NCI-H2227 treated with DMSO at 0.1 percent for 48 hours (cell line): ENCODE results near the gene SST.

Source experiments
- DNase-seq: peaks from one replicate; lab custom pipeline; 2025; lab: John Stamatoyannopoulos, UW

The SST gene

DNA sequence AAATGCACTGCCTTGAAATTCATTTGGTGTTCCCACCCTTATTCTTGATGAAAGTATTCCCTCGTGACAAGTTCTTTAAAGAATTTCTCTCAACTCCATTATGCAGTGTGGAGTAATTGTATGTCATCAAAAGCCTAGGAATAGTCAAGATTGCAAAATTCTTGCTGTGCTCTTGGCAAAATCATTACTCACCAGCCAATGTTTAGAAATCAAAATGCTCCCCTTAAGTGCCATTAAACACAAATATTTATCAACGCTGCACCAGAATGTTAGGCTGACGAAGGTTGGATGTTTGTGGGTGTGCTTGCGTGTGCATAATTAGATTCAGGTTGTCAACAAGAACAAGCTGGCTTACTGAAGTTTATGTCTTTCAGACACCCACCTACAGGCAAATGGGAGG is 40.5 kb downstream of the SST start:
- DNase-seq = no peak

DNA sequence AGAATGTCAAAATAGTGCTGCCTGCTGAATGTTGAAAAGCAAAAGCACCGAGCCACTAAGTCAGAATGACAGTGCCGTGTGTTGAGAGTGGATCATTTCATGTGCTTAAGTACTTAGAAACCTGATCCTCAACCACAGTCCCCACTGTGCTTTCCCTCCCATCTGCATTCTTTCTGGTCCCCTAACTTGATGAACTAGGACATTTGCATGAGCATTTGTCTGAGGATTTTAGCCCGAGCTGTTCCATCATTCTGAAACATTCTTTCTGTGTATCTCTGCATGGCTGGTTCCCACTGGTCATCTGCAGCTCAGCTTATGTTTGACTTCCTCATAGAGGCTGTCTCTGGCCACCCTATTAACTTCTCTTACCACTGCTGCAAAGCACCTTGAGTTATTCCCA is 42.0 kb downstream of the SST start:
- no peak for DNase-seq

DNA sequence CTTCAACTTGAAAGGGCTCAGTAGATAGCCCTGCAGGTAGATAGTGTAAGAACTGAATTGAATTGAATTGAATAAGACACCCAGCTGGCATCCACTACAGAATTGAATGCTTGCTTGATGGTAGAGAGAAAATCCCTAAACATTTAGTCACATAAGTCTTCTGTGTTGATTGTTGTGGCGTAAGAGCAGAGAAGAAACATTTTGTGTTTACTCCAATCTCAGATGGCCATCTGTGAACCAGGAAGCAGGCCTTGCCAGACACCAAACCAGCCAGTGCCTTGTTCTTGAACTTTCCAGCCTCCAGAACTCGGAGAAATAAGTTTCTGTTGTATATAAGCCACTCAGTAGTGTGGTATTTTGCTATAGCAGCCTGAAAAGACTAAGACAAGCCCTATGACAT is 43.6 kb downstream of the SST start:
- DNase-seq = no peak

DNA sequence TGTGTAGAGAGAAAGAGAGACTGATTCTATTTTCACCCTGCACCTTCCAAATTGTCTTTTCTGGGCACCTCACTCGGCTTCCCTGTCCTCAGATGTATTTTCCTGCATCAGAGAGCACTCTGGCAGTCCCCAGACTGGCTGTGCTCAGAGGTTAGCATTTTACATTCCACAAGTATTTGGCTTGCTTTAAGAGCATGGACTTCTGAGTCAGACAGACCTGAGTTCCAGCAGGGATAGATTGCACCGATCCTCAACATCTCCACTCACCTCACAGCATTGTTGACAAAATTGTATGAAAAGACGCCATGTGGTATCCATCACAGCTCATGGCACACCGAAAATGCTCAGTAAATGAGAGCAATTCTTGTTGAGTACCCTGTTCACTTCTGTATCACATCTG is 45.6 kb downstream of the SST start:
- DNase-seq = no peak

DNA sequence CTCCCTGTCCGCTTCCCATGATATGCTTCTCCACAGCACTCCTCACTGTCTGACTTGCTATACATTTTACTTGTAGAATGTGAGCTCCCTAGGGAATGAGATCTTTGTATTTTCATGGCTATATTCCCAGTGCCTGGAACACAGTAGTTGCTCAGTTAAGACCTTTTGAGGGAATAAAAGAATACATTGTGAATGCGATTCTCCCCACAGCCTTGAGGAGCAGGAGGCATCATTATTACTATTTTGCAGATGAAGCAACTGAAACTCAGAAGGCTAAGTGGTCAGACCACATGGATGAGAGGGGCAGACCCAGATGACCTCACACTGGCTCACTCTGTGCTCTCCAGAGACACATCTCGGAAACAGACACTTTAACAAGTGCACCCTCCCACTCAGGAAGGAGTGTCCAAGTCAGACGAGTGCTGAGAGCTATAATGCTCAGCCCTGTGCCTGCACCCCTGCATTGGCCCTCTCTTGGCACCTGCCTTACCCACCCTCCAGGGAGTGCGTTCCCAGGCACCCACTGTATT is 46.8 kb downstream of the SST start:
- no peak for DNase-seq

DNA sequence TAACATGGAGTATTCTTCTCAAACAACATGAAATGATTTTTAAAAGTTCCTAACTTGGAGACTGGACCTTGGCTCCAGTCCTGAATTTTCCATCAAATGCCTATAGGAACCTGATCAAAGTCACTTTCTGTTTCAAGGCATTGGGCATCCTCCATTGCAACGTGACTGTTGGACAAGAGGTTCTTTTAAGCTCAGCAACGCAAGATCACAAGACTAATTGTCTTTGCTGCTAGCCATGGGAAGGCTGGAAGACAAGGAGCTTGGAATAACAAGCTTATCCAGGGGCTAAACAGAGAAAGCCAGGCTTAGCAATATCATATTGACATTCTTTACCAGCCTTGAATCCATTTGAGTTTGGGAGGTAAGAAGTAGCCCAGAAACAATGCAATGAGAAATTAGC is 48.3 kb downstream of the SST start:
- DNase-seq = no peak

DNA sequence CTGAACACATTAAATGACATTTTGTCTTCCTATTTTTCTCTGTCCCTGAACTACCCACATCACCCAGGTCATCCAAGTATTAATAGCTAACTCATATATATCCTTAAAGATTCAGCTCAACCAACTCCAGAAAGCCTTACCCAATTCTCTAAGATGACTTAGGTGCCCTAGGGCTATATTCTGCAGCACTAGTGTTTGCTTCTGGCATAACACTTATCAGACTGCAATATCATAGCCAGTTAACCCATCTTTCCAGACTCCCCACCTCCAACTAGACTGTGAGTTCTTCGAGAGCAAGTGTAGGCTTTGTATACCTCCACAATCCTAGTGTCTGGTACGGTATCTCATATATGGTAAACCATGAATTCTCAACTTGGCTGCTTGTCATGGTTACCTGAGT is 50.7 kb downstream of the SST start:
- DNase-seq = no peak
